Measurements from ENCODE around the gene WDR90.

Gene WDR90

GRCh38 chr16:670485-671352, 21.6 kb downstream of the WDR90 start:
- DNase-seq = no peak
- no CpG with 5 or more reads among the region's 52 CpGs for WGBS (ENCODE audit: extremely low coverage, insufficient coverage, low lambda C conversion rate)
- no peak overlapping the region for H3K56ac ChIP-seq (ENCODE audit: low read length)
- H3K79me1 ChIP-seq (ENCODE audit: low read length) = peaks cover 9% of the 10 kb centered on the region
- H2BK15ac ChIP-seq (replicated peaks; ENCODE audit: low read depth) = no peak overlapping the region
- no peak overlapping the region for H3K18ac ChIP-seq (ENCODE audit: low read length)
- H2AK5ac ChIP-seq (ENCODE audit: low read length) = no peak overlapping the region
- H3K27ac ChIP-seq (ENCODE audit: low read depth, low read length) = no peak overlapping the region
- H3K36me3 ChIP-seq (ENCODE audit: control insufficient read depth, insufficient read depth, low read length) = peaks cover 22% of the 10 kb centered on the region
- H2BK5ac ChIP-seq (ENCODE audit: low read length) = no peak overlapping the region
- H4K5ac ChIP-seq (ENCODE audit: low read length) = no peak overlapping the region
- H3K79me2 ChIP-seq (ENCODE audit: control insufficient read depth, insufficient read depth, low read length) = peaks cover 12% of the 10 kb centered on the region
- H3K4ac ChIP-seq (ENCODE audit: low read depth, low read length) = no peak overlapping the region
- no peak overlapping the region for H3K4me2 ChIP-seq (ENCODE audit: low read length)
- no peak overlapping the region for H3K9ac ChIP-seq (ENCODE audit: low read length)
- H3K4me3 ChIP-seq (ENCODE audit: low read length) = no peak overlapping the region
- H3K4me1 ChIP-seq (ENCODE audit: control insufficient read depth, low read depth, low read length) = peaks cover 5% of the 10 kb centered on the region
- no peak overlapping the region for H2BK120ac ChIP-seq (ENCODE audit: low read depth, low read length)
- H4K8ac ChIP-seq (ENCODE audit: low read depth, low read length) = no peak overlapping the region
- no peaks in the 10 kb centered on the region for H3K27me3 ChIP-seq (ENCODE audit: insufficient read depth, low read length, poor library complexity)
- no peak overlapping the region for H3K23ac ChIP-seq (ENCODE audit: low read length)

GRCh38 chr16:671353-672131, 22.4 kb downstream of the WDR90 start:
- Histone ChIP-seq H3K4ac (ENCODE audit: low read depth, low read length) (no peak overlapping the region), H3K79me1 (ENCODE audit: low read length) (peaks cover 9% of the 10 kb centered on the region), H4K5ac (ENCODE audit: low read length) (no peak overlapping the region), H2BK15ac (replicated peaks; ENCODE audit: low read depth) (no peak overlapping the region), H3K4me1 (ENCODE audit: control insufficient read depth, low read depth, low read length) (peaks cover 5% of the 10 kb centered on the region), H3K79me2 (ENCODE audit: control insufficient read depth, insufficient read depth, low read length) (peaks cover 12% of the 10 kb centered on the region), H3K9ac (ENCODE audit: low read length) (no peak overlapping the region), H4K8ac (ENCODE audit: low read depth, low read length) (no peak overlapping the region), H2BK5ac (ENCODE audit: low read length) (no peak overlapping the region), H2BK120ac (ENCODE audit: low read depth, low read length) (no peak overlapping the region), H3K18ac (ENCODE audit: low read length) (no peak overlapping the region), H2AK5ac (ENCODE audit: low read length) (no peak overlapping the region), H3K27ac (ENCODE audit: low read depth, low read length) (no peak overlapping the region), H3K27me3 (ENCODE audit: insufficient read depth, low read length, poor library complexity) (no peaks in the 10 kb centered on the region), H3K4me2 (ENCODE audit: low read length) (no peak overlapping the region), H3K56ac (ENCODE audit: low read length) (no peak overlapping the region), H3K4me3 (ENCODE audit: low read length) (no peak overlapping the region), H3K36me3 (ENCODE audit: control insufficient read depth, insufficient read depth, low read length) (peaks cover 22% of the 10 kb centered on the region), H3K23ac (ENCODE audit: low read length) (no peak overlapping the region)
- no peak for DNase-seq
- WGBS (ENCODE audit: extremely low coverage, insufficient coverage, low lambda C conversion rate) = no CpG with 5 or more reads among the region's 40 CpGs

GRCh38 chr16:672371-672770, 23.2 kb downstream of the WDR90 start:
- peaks cover 12% of the 10 kb centered on the region for H3K79me2 ChIP-seq (ENCODE audit: control insufficient read depth, insufficient read depth, low read length)
- H3K23ac ChIP-seq (ENCODE audit: low read length) = no peak overlapping the region
- H2BK120ac ChIP-seq (ENCODE audit: low read depth, low read length) = no peak overlapping the region
- WGBS (ENCODE audit: extremely low coverage, insufficient coverage, low lambda C conversion rate) = no CpG with 5 or more reads among the region's 19 CpGs
- H3K4me1 ChIP-seq (ENCODE audit: control insufficient read depth, low read depth, low read length) = peaks cover 5% of the 10 kb centered on the region
- peaks cover 22% of the 10 kb centered on the region for H3K36me3 ChIP-seq (ENCODE audit: control insufficient read depth, insufficient read depth, low read length)
- no peak overlapping the region for H4K8ac ChIP-seq (ENCODE audit: low read depth, low read length)
- no peak overlapping the region for H3K18ac ChIP-seq (ENCODE audit: low read length)
- no peak overlapping the region for H3K9ac ChIP-seq (ENCODE audit: low read length)
- no peak overlapping the region for H3K4me3 ChIP-seq (ENCODE audit: low read length)
- H3K79me1 ChIP-seq (ENCODE audit: low read length) = peaks cover 9% of the 10 kb centered on the region
- H4K5ac ChIP-seq (ENCODE audit: low read length) = no peak overlapping the region
- H3K27ac ChIP-seq (ENCODE audit: low read depth, low read length) = no peak overlapping the region
- no peak overlapping the region for H2BK15ac ChIP-seq (replicated peaks; ENCODE audit: low read depth)
- H2AK5ac ChIP-seq (ENCODE audit: low read length) = no peak overlapping the region
- H3K4me2 ChIP-seq (ENCODE audit: low read length) = no peak overlapping the region
- no peak overlapping the region for H3K4ac ChIP-seq (ENCODE audit: low read depth, low read length)
- no peak overlapping the region for H3K56ac ChIP-seq (ENCODE audit: low read length)
- no peak overlapping the region for H2BK5ac ChIP-seq (ENCODE audit: low read length)
- DNase-seq = no peak
- H3K27me3 ChIP-seq (ENCODE audit: insufficient read depth, low read length, poor library complexity) = no peaks in the 10 kb centered on the region

- Histone ChIP-seq H3K4me1 (ENCODE audit: control insufficient read depth, low read depth, low read length) (peaks cover 5% of the 10 kb centered on the region), H3K4me2 (ENCODE audit: low read length) (no peak overlapping the region), H3K4me3 (ENCODE audit: low read length) (no peak overlapping the region), H2BK120ac (ENCODE audit: low read depth, low read length) (no peak overlapping the region), H3K9ac (ENCODE audit: low read length) (no peak overlapping the region), H3K56ac (ENCODE audit: low read length) (no peak overlapping the region), H3K79me1 (ENCODE audit: low read length) (peaks cover 9% of the 10 kb centered on the region), H3K36me3 (ENCODE audit: control insufficient read depth, insufficient read depth, low read length) (peaks cover 22% of the 10 kb centered on the region), H3K27ac (ENCODE audit: low read depth, low read length) (no peak overlapping the region), H3K18ac (ENCODE audit: low read length) (no peak overlapping the region), H3K4ac (ENCODE audit: low read depth, low read length) (no peak overlapping the region), H3K27me3 (ENCODE audit: insufficient read depth, low read length, poor library complexity) (no peaks in the 10 kb centered on the region), H4K8ac (ENCODE audit: low read depth, low read length) (no peak overlapping the region), H3K79me2 (ENCODE audit: control insufficient read depth, insufficient read depth, low read length) (peaks cover 12% of the 10 kb centered on the region), H2AK5ac (ENCODE audit: low read length) (no peak overlapping the region), H2BK5ac (ENCODE audit: low read length) (no peak overlapping the region), H4K5ac (ENCODE audit: low read length) (no peak overlapping the region), H2BK15ac (replicated peaks; ENCODE audit: low read depth) (no peak overlapping the region), H3K23ac (ENCODE audit: low read length) (no peak overlapping the region)
- no CpG with 5 or more reads among the region's 21 CpGs for WGBS (ENCODE audit: extremely low coverage, insufficient coverage, low lambda C conversion rate)
- no peak for DNase-seq
These were observed 23.7 kb downstream of the WDR90 start for GRCh38 chr16:672851-673250.

- H3K79me1 ChIP-seq (ENCODE audit: low read length) = peaks cover 9% of the 10 kb centered on the region
- H2BK120ac ChIP-seq (ENCODE audit: low read depth, low read length) = no peak overlapping the region
- no peak overlapping the region for H3K4me3 ChIP-seq (ENCODE audit: low read length)
- peaks cover 5% of the 10 kb centered on the region for H3K4me1 ChIP-seq (ENCODE audit: control insufficient read depth, low read depth, low read length)
- no peak overlapping the region for H3K23ac ChIP-seq (ENCODE audit: low read length)
- H3K79me2 ChIP-seq (ENCODE audit: control insufficient read depth, insufficient read depth, low read length) = peaks cover 9% of the 10 kb centered on the region
- H2BK5ac ChIP-seq (ENCODE audit: low read length) = no peak overlapping the region
- H4K8ac ChIP-seq (ENCODE audit: low read depth, low read length) = no peak overlapping the region
- no peak overlapping the region for H3K27ac ChIP-seq (ENCODE audit: low read depth, low read length)
- no peak overlapping the region for H3K4ac ChIP-seq (ENCODE audit: low read depth, low read length)
- no peak overlapping the region for H2AK5ac ChIP-seq (ENCODE audit: low read length)
- H3K56ac ChIP-seq (ENCODE audit: low read length) = no peak overlapping the region
- no CpG with 5 or more reads among the region's 18 CpGs for WGBS (ENCODE audit: extremely low coverage, insufficient coverage, low lambda C conversion rate)
- peaks cover 22% of the 10 kb centered on the region for H3K36me3 ChIP-seq (ENCODE audit: control insufficient read depth, insufficient read depth, low read length)
- no peak overlapping the region for H3K18ac ChIP-seq (ENCODE audit: low read length)
- no peak overlapping the region for H2BK15ac ChIP-seq (replicated peaks; ENCODE audit: low read depth)
- H3K27me3 ChIP-seq (ENCODE audit: insufficient read depth, low read length, poor library complexity) = no peaks in the 10 kb centered on the region
- H3K4me2 ChIP-seq (ENCODE audit: low read length) = no peak overlapping the region
- DNase-seq = no peak
- no peak overlapping the region for H3K9ac ChIP-seq (ENCODE audit: low read length)
- no peak overlapping the region for H4K5ac ChIP-seq (ENCODE audit: low read length)
These were observed 24.3 kb downstream of the WDR90 start for GRCh38 chr16:673399-673991.

All from mesendoderm (in vitro differentiated cells).